GM18499 (cell line): ENCODE data around the gene ITSN2.

Experiments used
- ATAC-seq: cut with Tn5 transposase; IDR thresholded peaks from one replicate; pipeline ENCODE4 v1.9.1; 2021; ENCODE audit warnings: moderate number of reproducible peaks; ENCODE audit not compliant: insufficient read depth, unreplicated experiment

The ITSN2 gene

DNA sequence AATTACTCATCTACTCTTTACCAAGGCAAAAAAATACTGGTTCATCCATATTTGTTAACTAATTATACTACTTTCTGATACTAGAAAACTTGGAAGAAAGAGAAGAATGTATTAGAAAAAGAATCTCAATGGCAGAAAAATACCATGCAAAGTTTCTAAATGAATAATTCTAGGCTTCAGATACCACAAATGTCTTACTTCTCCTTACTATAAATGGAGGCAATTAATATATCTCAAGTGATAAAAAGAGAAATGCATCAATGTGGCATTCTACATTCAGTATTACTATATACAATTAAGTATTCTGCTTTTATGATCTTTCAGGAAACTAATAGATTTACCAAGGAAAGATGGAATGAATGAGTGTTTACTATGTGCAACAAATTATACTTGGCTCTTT is 85.5 kb downstream of the ITSN2 start:
- no peak for ATAC-seq

DNA sequence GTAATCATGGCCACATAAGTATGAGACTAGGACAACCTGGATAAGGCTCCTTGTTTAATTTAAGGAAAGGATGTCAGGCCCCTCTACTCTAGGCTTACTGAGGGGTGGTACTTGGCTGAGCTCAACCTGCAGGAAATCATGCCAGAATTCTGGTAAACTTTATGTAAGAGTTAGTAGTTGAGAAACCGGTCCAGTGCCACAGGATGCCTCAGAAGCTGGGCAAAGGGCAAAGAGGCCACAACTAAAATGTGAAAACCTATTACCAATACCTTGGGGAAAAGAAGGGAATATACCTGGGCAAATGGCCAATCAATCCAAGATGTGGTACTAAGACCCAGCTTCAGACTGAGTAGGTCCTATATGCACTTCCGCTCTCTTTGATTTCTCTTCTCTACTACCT is 86.7 kb downstream of the ITSN2 start:
- ATAC-seq, result no peak

DNA sequence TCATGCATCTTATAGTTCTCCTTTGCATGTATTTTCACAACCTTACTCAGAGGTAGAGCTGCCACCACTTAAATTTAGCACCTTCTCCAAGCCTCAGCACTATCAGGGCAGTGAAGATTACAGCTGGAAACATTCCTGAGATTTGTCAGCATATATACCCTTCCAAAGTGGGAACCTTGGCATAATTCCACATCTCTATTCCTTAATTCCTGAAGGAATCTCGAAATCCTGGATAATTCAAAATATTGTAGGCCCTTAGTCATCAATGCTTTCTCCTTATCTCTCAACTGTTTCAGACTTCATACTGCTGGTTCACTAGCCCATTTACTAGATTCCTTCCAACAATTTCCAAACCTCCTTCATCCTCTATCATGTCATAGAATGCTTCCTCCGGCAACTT is 87.4 kb downstream of the ITSN2 start:
- no peak for ATAC-seq

DNA sequence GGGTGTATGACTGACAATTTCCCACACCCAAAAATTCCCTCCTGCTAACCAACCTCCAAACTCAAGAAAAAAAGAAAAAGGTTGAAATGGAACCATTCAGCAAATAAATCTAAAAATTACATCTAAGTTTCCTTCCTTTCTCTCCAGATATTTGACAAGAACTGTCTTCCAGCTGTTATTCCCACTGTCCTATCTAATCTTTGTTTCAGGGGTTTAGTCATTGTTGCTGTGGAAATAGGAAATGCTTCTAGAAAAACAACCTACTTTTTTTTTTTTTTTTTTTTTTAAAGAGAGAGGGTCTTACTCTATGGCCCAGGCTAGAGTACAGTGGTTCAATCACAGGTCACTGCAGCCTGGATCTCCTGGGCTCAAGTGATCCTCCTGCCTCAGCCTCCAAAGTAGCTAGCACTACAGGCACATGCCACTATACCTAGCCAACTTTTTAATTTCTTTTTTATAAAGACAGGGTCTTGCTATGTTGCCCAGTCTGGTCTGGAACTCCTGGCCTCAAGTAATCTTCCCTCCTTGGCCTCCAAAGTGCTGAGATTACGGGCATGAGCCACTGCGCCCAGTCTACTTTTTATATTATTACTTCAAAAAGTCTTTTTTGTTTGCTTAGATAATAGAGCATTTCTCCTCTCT is 88.1 kb downstream of the ITSN2 start:
- ATAC-seq, result no peak

DNA sequence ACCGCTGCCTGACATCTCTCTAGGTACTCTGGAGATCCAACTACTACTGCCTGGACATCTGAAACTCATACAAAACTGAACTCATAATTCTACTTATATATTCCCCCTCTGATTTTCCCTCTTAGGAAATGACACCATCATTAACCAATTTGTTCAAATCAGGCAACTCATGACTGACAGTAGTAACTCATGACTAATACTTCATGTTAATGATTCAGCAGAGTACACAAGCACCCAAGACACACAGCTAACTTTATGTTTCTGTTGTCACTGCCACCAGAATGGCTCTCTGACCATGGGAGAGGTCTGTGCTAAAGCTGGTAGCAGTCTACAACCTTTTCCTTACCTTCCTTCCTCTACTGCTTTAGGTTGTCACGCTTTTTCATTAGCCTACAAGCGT is 91.1 kb downstream of the ITSN2 start:
- ATAC-seq, result no peak

DNA sequence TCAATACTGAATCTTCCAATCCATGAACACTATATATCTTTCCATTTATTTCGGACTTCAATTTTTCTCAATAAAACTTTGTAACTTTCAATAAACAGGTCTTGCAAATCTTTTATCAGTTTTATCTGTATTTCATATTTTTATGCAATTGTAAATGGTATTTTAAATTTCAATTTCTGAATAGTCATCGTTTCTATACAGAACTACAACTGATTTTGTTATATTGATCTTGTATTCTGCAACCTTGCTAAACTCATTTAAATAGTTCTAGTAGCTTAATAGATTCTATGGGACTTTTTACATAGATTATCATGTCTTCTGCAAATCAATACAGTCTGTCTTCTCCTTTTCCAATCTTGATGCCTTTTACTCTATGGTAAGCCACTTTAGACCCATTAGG is 95.1 kb downstream of the ITSN2 start:
- no peak for ATAC-seq

DNA sequence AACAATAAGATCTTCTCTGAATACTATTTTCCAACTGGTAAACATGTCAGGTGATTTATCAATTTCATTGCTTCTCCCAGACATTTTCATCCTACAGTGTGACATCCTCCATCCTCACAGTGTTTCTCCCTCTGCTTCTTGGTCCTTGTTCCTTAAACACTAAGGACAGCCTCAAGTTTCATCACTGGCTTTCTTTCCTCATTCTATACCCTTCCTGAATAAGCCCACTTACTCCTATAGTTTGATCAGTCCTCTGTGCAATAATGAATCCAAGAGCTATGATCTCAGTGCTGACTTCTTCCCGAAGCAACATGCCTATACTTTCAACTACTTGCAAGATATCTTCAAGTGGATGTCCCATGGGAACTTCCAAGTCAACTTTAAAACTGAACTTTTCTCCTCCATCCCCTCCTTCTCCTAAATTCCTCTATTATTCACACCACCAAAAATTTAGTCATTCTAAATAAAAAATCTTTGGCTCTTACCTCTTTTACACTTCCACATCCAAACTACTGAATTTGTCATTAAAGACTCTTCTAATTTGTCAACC is 97.8 kb downstream of the ITSN2 start:
- ATAC-seq, result no peak

DNA sequence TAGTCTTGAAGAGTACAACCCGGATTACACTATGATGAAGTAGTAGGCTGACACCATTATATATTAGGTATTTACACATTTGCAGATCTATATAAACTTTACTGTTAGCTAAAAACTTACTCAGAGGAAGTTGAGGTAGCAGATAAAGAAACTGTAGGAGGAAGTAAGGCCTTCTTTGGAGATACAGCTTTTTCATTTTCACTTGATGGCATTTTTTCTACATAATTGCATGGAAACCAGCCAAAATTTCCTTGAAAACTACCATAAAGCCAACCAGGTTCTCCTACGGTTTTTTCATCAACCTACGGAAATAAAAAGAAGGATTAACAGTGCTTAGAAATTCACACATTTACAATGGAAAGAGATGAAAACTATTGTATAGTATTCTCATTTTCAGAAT is 98.9 kb downstream of the ITSN2 start:
- no peak for ATAC-seq

DNA sequence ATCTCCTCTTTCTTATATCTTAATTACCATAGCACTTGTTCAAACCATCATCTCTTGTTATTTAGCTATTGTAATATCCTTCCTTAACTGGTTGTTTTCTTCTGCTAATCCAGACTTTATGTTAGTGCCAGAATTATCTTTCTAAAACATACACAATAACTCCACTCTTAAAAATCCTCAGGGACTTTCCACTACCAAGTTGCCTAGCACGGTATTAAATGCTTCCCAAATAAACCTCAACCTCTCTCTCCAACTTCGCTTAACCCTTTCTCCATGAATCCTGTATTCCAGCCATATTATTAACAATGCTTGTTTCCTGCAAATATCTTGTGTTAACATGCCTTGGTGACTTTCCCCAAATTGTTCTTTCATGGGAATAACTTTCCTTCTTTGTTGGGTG is 101.0 kb downstream of the ITSN2 start:
- ATAC-seq, result no peak

DNA sequence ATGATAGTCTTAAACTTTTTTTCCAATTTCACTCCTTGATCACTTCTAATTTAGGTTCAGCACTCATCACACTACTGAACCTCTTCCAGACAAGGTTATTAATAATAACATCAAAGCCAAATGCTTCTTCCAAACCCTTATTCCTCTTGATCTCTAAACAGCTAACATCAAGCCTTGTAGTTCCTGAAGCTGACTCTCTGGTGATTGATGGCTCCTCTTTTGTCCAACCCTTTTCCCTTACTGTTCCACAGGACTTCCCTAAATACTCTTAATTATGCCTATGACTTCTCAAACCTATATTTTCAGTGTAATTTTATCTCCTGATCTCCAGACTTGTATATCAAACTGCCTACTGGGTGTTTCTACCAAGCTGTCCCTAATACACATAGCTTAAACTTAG is 101.6 kb downstream of the ITSN2 start:
- ATAC-seq, result no peak

DNA sequence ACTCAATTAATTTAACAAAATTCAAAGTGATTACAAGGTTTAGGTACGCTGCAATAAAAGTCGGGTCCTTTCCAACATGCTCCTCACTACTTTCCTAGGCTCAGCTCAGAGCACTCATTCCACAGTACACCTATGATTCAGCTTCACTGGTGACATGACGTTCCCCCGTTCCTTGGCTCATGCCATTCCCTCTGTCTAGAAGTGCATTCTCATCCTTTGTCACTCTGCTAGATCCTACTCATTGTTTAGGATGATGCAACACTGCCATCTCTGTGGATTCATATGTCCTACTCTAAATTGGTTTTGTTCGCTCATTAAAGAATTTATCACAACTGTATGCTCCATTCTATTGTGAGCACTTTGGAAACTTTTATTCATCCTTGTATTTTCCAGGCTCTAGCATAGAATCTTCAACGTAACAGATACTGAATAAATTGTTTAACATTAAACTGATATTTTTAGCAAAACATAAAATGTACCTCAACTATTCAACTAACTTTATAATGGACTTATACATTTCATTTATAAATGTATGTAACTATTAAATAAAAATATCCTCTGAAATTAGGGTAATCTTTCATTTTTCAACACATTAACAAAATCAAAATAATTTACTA is 106.9 kb downstream of the ITSN2 start:
- ATAC-seq, result no peak

DNA sequence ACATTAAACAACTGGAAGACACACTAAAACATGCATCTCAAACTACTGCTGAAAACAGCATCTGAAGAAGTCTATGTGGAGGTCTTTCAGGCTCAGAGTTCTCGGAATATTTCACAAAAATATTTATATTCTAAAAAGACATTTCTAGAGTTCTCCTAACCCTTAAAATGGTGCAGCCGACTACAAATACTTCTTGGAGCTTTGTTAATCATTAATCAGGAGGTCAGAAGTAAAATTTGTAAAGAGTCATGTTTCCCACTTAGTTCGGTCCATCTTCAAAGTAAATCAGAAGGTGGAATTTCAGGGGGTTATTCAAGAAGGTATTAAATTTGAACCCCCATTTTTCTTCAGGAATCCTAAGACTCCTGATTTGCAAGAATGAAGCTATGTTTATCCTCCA is 112.7 kb downstream of the ITSN2 start:
- ATAC-seq, result no peak

DNA sequence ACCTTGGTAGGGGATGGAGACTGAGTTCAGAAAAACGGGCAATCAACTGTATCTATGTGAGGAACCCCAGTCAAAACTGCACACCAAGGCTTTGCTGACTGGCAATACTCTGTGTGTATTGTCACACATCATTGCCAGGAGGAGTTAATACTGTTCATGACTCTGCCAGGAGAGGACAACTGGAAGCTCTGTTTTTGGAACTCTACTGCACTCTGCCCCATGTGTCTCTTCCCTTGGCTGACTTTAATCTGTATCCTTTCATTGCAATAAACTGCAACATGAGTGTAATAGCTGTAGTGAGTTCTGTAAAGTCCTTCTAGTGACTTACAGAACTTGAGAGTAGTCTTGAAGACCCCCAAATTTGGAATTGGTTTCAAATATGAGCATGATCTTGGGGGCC is 113.2 kb downstream of the ITSN2 start:
- no peak for ATAC-seq

DNA sequence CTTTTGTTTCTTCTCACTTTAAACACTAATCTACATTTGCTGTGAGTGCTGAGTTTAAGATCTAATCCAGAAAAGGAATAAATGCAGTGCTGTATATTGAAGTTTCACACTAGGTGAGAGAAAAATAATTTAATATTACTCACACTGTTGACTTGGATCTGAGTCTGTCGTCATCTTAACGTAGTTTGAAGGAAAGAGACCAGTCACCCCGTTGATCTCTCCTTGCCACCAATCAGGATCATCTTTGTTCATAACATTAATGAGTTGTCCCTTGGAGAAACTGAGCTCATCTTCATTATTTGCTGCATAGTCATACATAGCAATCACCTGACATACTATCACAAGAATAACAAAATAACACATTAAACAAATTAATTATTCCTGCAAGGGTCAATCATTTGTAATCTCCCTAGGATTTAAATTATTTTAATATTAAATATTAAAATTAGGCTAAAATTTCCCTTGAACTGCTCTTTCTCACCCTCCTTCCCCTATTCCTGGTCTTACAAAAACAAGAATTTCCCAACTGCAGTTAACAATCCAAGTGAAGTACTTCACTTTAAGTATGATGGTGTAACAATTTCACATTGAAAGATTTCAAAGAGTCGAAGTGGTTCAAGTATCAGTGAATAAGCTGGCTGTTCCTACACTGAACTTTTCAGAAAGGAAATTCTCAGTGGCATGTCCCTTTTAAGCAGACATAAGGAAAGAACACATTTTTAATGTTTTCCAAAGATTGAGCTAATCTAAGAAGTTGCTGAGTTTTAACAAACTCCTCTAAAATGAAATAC is 114.2 kb downstream of the ITSN2 start:
- ATAC-seq, result no peak

DNA sequence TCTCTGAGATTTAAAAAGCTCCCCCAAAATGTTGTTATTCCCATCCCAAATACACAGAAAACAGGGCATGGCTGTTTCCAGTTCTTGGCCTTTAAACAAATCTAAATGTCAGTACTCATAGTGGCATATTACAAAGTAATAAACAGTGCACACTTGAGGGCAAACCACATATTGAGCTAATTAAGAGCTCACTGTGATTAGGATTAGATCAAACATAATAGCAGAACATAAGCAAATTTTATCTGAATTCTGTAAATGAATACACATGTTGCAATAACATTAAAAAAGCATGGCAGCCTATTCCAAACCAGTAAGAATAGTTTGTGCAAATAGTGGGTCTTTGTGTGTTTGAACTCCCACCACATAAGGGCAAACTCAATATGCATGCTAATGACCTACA is 118.8 kb downstream of the ITSN2 start:
- ATAC-seq, result no peak

DNA sequence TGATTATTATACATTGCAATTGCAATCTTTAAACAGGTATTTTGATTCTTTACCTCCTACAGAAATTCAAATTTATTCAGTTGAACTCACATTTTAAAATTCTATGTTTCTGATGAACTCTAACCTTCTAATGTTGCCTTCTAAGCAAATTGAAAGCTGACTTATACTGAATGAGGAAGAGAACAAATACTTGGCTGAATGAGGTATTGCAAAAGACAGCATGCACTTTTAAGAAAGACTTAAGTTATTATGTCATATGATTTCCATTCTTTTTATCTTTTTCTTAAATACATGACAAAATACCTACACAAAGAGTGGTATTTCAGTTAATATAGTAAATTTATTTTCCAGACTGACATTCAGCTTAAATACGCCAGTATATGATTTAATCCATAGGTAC is 120.8 kb downstream of the ITSN2 start:
- ATAC-seq, result no peak

DNA sequence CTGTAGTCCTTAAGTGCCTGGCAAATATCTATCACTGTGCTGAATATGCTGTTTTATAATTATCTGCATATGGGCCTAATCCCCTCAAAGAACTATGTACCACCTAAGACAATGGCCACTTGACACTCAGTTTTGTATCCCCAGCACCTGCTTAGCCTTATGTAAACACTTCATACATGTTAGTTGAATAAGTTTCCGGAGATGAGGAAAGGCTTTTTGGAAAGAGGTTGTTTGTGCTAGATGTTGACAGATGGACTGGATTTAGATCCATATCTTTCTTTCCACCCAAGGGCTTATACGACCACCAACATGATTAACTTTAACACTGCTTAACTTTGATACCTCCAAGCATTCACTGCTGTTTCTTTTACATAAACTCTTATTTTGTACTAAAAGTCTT is 122.2 kb downstream of the ITSN2 start:
- no peak for ATAC-seq

DNA sequence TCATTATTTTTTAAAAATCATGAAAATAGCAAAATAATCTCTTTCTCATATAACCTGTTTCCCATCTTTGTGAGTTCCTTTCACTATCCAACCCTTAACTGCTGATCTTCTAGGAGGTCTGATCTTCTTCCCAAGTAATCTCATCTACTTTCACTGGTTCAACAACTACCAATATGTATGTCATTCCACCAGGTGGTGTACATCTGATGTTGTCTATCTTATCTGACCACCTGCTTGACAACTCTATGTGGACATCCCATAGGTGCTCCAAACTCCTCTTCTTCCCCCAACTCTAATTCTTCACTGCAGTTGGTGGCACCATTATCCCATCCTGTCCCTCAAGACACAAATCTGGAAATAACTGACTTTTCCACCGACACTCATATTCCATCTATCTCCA is 123.0 kb downstream of the ITSN2 start:
- ATAC-seq, result no peak

DNA sequence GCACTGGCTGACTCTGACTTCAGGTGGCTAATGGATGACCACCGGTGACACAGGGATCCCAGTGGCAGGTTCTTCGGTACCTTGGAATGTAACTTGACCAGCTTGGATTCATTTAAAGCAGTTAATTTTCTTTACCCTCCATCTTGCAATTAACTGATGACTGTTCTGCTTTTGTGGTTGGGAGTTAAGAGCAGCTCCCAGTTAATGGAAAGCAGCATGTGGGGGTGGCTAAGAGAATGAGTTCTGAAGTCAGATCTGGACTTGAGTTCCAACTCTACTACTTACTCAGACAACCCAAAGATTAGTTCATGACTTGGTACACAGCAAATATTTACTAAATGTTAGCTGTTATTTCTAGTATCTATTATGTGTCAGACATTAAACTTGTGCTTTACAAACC is 127.0 kb downstream of the ITSN2 start:
- ATAC-seq, result no peak

DNA sequence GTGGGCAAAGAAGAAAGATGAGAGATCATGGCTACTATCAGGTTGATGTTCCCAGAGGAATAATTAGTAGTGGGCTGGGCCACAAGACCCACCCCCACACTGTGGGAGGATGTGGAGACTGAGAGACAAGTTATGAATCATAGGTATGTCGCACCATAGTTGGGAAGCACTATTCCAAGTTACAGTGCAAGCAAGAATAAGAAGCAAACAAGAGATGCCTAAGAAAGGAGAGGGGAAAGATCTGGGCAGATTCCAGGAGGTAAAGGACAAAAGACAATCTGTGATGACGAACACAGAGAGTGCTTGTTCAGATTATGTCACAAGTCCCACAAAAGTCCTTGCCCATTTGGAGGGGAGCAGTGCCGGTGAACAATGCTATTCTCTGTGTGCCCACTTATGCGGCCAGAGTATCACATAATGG is 128.9 kb downstream of the ITSN2 start:
- no peak for ATAC-seq

DNA sequence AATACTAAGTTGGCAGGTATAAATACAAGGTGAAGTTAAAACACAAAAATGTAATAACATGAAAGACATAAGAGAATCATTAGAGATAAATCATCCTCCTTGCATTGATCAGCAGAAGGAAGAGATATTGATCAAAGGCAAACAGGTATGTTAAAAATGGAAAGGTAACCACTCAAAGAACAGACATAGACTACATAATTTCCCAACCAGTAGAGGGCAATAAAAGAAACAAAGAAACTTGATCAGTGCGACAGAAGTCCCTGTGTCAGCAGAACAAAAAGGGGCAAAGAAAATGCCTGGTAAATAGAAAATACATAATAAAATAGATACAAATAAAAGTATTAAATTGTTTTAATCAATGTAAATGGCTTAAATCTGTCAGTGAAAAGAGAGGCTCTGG is 131.9 kb downstream of the ITSN2 start:
- no peak for ATAC-seq
